Mucosa of stomach (tissue), 1 donor: Measurements from ENCODE around the gene PLSCR5.

Experiments used
- H3K27me3 ChIP-seq: one replicate; pipeline ENCODE4 v1.7.0; 2013; ENCODE audit warnings: mild to moderate bottlenecking, low read length; ENCODE audit not compliant: control insufficient read depth, insufficient read depth
- H3K36me3 ChIP-seq: one replicate; pipeline ENCODE4 v1.7.0; 2013; ENCODE audit warnings: low read length; ENCODE audit not compliant: control insufficient read depth, insufficient read depth
- H3K4me1 ChIP-seq: one replicate; pipeline ENCODE4 v1.7.0; 2013; ENCODE audit warnings: mild to moderate bottlenecking, low read length; ENCODE audit not compliant: control insufficient read depth, insufficient read depth
- H3K4me3 ChIP-seq: one replicate; pipeline ENCODE4 v1.7.0; 2013; ENCODE audit warnings: low read length
- H3K9ac ChIP-seq: one replicate; pipeline ENCODE4 v1.7.0; 2013; ENCODE audit warnings: mild to moderate bottlenecking, low read length, moderate library complexity
- H3K9me3 ChIP-seq: one replicate; pipeline ENCODE4 v1.7.0; 2013; ENCODE audit warnings: mild to moderate bottlenecking, low read length, moderate library complexity; ENCODE audit not compliant: control insufficient read depth
- donor health status: Pancreatic carcinoma.

PLSCR5 gene

GRCh38 chr3:146577662-146578061 is 27.5 kb downstream of the PLSCR5 start:
- H3K4me1 ChIP-seq, result no peaks in the 10 kb centered on the region
- H3K27me3 ChIP-seq, result no peaks in the 10 kb centered on the region
- H3K9ac ChIP-seq, result no peak overlapping the region
- H3K4me3 ChIP-seq, result no peak overlapping the region
- H3K9me3 ChIP-seq, result no peaks in the 10 kb centered on the region
- no peaks in the 10 kb centered on the region for H3K36me3 ChIP-seq

- no peak overlapping the region for H3K4me3 ChIP-seq
- no peaks in the 10 kb centered on the region for H3K27me3 ChIP-seq
- H3K36me3 ChIP-seq, result no peaks in the 10 kb centered on the region
Measured at GRCh38 chr3:146575636-146576035, 29.5 kb downstream of the PLSCR5 start.

DNA sequence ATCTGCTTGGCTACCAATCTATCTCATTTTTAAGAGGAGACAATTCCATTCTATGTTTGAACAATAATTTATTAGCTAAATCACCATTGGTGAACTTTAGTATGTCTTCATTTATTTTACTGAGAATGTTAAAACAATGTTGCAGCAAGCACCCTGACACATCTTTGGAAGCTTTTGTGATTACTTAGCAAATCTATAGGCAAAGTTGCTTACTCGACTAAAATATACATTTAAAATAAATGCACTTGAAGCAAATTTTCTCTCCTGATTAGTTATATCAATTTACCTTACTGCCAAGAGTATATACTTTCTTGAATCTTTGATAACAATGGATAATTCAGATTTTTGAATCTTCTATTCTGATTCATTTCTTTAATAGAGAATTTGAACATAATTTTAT is 31.0 kb downstream of the PLSCR5 start:
- no peak overlapping the region for H3K4me3 ChIP-seq
- no peaks in the 10 kb centered on the region for H3K9me3 ChIP-seq
- no peaks in the 10 kb centered on the region for H3K27me3 ChIP-seq
- no peaks in the 10 kb centered on the region for H3K36me3 ChIP-seq
- no peak overlapping the region for H3K9ac ChIP-seq
- H3K4me1 ChIP-seq, result no peaks in the 10 kb centered on the region

More at GRCh38 chr3:146575636-146576035, 29.5 kb downstream of the PLSCR5 start:
- H3K9me3 ChIP-seq, result no peaks in the 10 kb centered on the region
- no peak overlapping the region for H3K9ac ChIP-seq
- H3K4me1 ChIP-seq, result no peaks in the 10 kb centered on the region

GRCh38 chr3:146569314-146569713 is 35.8 kb downstream of the PLSCR5 start:
- H3K4me3 ChIP-seq, result no peak overlapping the region
- no peaks in the 10 kb centered on the region for H3K4me1 ChIP-seq
- no peaks in the 10 kb centered on the region for H3K9me3 ChIP-seq
- no peaks in the 10 kb centered on the region for H3K27me3 ChIP-seq
- H3K9ac ChIP-seq, result no peak overlapping the region
- H3K36me3 ChIP-seq, result no peaks in the 10 kb centered on the region

- Histone ChIP-seq H3K27me3 (no peaks in the 10 kb centered on the region), H3K36me3 (no peaks in the 10 kb centered on the region), H3K9me3 (no peaks in the 10 kb centered on the region), H3K4me1 (no peaks in the 10 kb centered on the region), H3K4me3 (no peak overlapping the region), H3K9ac (no peak overlapping the region)
Measured at GRCh38 chr3:146566138-146566537, 39.0 kb downstream of the PLSCR5 start.

DNA sequence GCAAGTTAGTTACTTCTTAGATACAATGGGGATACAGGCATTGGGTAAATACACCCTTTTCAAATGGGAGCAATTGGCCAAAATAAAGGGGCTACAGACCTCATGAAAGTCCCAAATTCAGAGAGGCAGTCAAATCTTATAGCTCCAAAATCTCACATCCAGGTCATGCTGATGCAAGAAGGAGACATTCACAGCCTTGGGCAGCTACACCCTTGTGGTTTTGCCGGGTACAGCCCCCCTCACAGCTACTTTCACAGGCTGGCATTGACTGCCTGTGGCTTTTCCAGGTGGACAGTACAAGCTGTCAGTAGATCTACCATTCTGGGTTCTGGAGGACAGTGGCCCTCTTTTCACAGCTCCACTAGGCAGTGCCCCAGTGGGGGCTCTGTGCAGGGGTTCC is 43.3 kb downstream of the PLSCR5 start:
- Histone ChIP-seq H3K9me3 (no peaks in the 10 kb centered on the region), H3K4me3 (no peak overlapping the region)

GRCh38 chr3:146561463-146561862 is 43.7 kb downstream of the PLSCR5 start:
- H3K36me3 ChIP-seq, result no peaks in the 10 kb centered on the region
- no peak overlapping the region for H3K9ac ChIP-seq
- H3K4me1 ChIP-seq, result no peaks in the 10 kb centered on the region
- no peaks in the 10 kb centered on the region for H3K9me3 ChIP-seq
- H3K27me3 ChIP-seq, result no peaks in the 10 kb centered on the region
- H3K4me3 ChIP-seq, result no peak overlapping the region

More for the DNA sequence above, 43.3 kb downstream of the PLSCR5 start:
- Histone ChIP-seq H3K9ac (no peak overlapping the region), H3K36me3 (no peaks in the 10 kb centered on the region), H3K27me3 (no peaks in the 10 kb centered on the region), H3K4me1 (no peaks in the 10 kb centered on the region)

- Histone ChIP-seq H3K9ac (no peak overlapping the region), H3K4me3 (no peak overlapping the region), H3K4me1 (no peaks in the 10 kb centered on the region), H3K9me3 (no peaks in the 10 kb centered on the region), H3K36me3 (no peaks in the 10 kb centered on the region), H3K27me3 (no peaks in the 10 kb centered on the region)
Measured at GRCh38 chr3:146560678-146561077, 44.5 kb downstream of the PLSCR5 start.

GRCh38 chr3:146559388-146559787 is 45.8 kb downstream of the PLSCR5 start:
- Histone ChIP-seq H3K9ac (no peak overlapping the region), H3K4me3 (no peak overlapping the region), H3K4me1 (no peaks in the 10 kb centered on the region), H3K27me3 (no peaks in the 10 kb centered on the region), H3K9me3 (no peaks in the 10 kb centered on the region), H3K36me3 (no peaks in the 10 kb centered on the region)

DNA sequence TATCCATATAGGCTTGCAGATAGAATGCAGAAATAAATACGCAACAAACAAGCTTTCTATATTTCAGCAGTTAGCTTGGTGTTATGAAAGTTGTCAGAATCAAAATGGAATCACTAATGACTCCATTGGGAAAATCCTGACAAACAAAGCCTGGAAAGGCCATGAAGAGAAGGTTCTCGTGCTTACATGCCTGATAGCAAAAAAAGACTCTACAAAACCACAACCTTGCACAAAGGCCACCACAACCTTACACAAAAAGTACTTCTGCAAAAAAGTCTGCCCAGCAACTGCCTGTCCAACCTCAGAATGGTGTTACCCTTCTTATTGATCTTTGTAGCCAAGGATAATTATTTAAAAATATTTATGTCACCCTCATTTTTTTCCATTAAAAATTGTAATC is 46.4 kb downstream of the PLSCR5 start:
- no peaks in the 10 kb centered on the region for H3K4me1 ChIP-seq
- H3K4me3 ChIP-seq, result no peak overlapping the region
- no peak overlapping the region for H3K9ac ChIP-seq
- H3K9me3 ChIP-seq, result no peaks in the 10 kb centered on the region
- H3K36me3 ChIP-seq, result no peaks in the 10 kb centered on the region
- H3K27me3 ChIP-seq, result no peaks in the 10 kb centered on the region

DNA sequence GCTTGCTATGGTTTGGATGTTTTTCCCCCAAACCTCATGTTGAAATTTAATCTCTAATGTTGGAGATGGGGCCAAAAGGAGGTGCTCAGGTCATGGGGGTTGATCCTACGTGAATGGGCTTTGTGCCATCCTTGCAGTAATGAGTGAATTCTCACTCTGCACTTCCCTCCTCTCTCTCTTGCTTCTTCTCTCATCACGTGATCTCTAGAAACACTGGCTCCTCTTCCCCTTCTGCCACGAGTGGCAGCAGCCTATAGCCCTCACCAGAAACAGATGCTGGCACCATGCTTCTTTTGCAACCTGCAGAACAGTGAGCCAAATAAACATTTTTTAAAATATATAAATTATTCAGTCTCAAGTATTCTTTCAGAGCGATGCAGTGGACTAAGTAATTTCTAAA is 47.4 kb downstream of the PLSCR5 start:
- H3K36me3 ChIP-seq, result no peaks in the 10 kb centered on the region
- no peaks in the 10 kb centered on the region for H3K4me1 ChIP-seq
- H3K4me3 ChIP-seq, result no peak overlapping the region
- no peaks in the 10 kb centered on the region for H3K9me3 ChIP-seq
- no peak overlapping the region for H3K9ac ChIP-seq
- H3K27me3 ChIP-seq, result no peaks in the 10 kb centered on the region

- no peak overlapping the region for H3K9ac ChIP-seq
- H3K27me3 ChIP-seq, result no peaks in the 10 kb centered on the region
- H3K4me1 ChIP-seq, result no peaks in the 10 kb centered on the region
- H3K4me3 ChIP-seq, result no peak overlapping the region
- no peaks in the 10 kb centered on the region for H3K9me3 ChIP-seq
- H3K36me3 ChIP-seq, result no peaks in the 10 kb centered on the region
Measured at GRCh38 chr3:146555311-146555710, 49.8 kb downstream of the PLSCR5 start.

GRCh38 chr3:146554151-146554760 is 50.9 kb downstream of the PLSCR5 start:
- Histone ChIP-seq H3K9me3 (no peaks in the 10 kb centered on the region), H3K4me3 (no peak overlapping the region), H3K4me1 (no peaks in the 10 kb centered on the region), H3K36me3 (no peaks in the 10 kb centered on the region), H3K27me3 (no peaks in the 10 kb centered on the region), H3K9ac (no peak overlapping the region)
